ENCODE results near the gene PIK3IP1.
"Not testable (repeated sequence)": the region's sequence is repeated elsewhere in the genome, so short reads cannot be mapped to it uniquely, and the experiment has no call there.

DNA sequence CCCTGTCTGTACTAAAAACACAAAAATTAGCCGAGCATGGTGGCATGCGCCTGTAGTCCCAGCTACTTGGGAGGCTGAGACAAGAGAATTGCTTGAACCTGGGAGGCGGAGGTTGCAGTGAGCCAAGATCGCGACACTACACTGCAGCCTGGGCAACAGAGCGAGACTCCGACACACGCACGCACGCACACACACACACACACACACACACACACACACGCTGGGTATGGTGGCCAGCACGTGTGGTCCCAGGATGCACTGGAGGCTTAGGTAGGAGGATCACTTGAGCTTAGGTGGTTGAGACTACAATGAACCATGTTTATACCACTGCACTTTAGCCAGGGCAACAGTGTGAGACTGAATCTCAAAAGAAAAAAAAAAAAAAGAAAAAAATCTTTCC is 46.3 kb downstream of the PIK3IP1 start:
- TF ChIP-seq, protein P1, sequence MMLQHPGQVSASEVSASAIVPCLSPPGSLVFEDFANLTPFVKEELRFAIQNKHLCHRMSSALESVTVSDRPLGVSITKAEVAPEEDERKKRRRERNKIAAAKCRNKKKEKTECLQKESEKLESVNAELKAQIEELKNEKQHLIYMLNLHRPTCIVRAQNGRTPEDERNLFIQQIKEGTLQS (IDR thresholded peaks at IDR 0.05; ENCODE audit: insufficient read depth, low read depth, low read length) = not testable (repeated sequence)
- TF ChIP-seq TCF12 (IDR thresholded peaks at IDR 0.05; ENCODE audit: low read depth, low read length); POLR2AphosphoS5 (IDR thresholded peaks at IDR 0.05; ENCODE audit: low read depth, low read length); GABPA (IDR thresholded peaks at IDR 0.05; ENCODE audit: borderline replicate concordance, insufficient read depth, low read length); YY1 (IDR thresholded peaks at IDR 0.05; ENCODE audit: low read depth, low read length); JUND (IDR thresholded peaks at IDR 0.05; ENCODE audit: low read length): not testable (repeated sequence)
- TF ChIP-seq, protein P2, sequence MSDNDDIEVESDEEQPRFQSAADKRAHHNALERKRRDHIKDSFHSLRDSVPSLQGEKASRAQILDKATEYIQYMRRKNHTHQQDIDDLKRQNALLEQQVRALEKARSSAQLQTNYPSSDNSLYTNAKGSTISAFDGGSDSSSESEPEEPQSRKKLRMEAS (IDR thresholded peaks at IDR 0.05) = not testable (repeated sequence)
- TF ChIP-seq, protein P3, sequence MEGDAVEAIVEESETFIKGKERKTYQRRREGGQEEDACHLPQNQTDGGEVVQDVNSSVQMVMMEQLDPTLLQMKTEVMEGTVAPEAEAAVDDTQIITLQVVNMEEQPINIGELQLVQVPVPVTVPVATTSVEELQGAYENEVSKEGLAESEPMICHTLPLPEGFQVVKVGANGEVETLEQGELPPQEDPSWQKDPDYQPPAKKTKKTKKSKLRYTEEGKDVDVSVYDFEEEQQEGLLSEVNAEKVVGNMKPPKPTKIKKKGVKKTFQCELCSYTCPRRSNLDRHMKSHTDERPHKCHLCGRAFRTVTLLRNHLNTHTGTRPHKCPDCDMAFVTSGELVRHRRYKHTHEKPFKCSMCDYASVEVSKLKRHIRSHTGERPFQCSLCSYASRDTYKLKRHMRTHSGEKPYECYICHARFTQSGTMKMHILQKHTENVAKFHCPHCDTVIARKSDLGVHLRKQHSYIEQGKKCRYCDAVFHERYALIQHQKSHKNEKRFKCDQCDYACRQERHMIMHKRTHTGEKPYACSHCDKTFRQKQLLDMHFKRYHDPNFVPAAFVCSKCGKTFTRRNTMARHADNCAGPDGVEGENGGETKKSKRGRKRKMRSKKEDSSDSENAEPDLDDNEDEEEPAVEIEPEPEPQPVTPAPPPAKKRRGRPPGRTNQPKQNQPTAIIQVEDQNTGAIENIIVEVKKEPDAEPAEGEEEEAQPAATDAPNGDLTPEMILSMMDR (IDR thresholded peaks at IDR 0.05; ENCODE audit: control extremely low read depth in 1 of 3, insufficient read depth in 1 of 3, low read depth in 1 of 3, low read length in 3 of 3) = not testable (repeated sequence)
- TF ChIP-seq, protein P4, sequence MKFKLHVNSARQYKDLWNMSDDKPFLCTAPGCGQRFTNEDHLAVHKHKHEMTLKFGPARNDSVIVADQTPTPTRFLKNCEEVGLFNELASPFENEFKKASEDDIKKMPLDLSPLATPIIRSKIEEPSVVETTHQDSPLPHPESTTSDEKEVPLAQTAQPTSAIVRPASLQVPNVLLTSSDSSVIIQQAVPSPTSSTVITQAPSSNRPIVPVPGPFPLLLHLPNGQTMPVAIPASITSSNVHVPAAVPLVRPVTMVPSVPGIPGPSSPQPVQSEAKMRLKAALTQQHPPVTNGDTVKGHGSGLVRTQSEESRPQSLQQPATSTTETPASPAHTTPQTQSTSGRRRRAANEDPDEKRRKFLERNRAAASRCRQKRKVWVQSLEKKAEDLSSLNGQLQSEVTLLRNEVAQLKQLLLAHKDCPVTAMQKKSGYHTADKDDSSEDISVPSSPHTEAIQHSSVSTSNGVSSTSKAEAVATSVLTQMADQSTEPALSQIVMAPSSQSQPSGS (IDR thresholded peaks at IDR 0.05; ENCODE audit: low read length) = not testable (repeated sequence)
